Measurements from ENCODE around the gene CREB3L2. TPM values are rescaled to one million over a fixed set of nuclear protein-coding genes. Genes with fewer than 3 reads are reported as not detected.

CREB3L2 gene
- polyA plus RNA-seq, 3 donors, result 6.9 to 12.9 (median 11.9) TPM

GRCh38 chr7:137954614-137955013 lies 47.3 kb downstream of the CREB3L2 start:
- H3K4me1 Mint-ChIP-seq, result peaks cover 29% of the 10 kb centered on the region
- H3K9me3 Mint-ChIP-seq, result no peaks in the 10 kb centered on the region
- H3K27ac ChIP-seq (ENCODE audit: low read depth in 1 of 2, low read length in 2 of 2), result no peak overlapping the region
- 33% methylated on average over 1 of the region's 2 CpGs for WGBS (ENCODE audit: insufficient coverage)
- H3K27me3 ChIP-seq (ENCODE audit: control insufficient read depth in 2 of 2, insufficient read depth in 2 of 2, low read length in 2 of 2), result no peaks in the 10 kb centered on the region
- H4K20me1 ChIP-seq (ENCODE audit: insufficient read depth, low read length), result peaks cover 5% of the 10 kb centered on the region
- H3K4me1 ChIP-seq (ENCODE audit: control insufficient read depth in 1 of 2, insufficient read depth in 2 of 2, low read length in 2 of 2), result peaks cover 15% of the 10 kb centered on the region in 2 donors
- H3K4me3 ChIP-seq (replicated peaks in 1 of 3; ENCODE audit: low read depth in 2 of 3, low read length in 3 of 3), result no peak overlapping the region
- no peaks in the 10 kb centered on the region for H3K9me3 ChIP-seq (replicated peaks in 1 of 2; ENCODE audit: control insufficient read depth in 1 of 2, insufficient read depth in 1 of 2, low read length in 2 of 2)
- no peak for TF ChIP-seq CTCF (IDR thresholded peaks at IDR 0.05)
- H3K36me3 Mint-ChIP-seq, result peaks cover 11 to 30% of the 10 kb centered on the region in 2 donors
- no peak overlapping the region for H3K9ac ChIP-seq (ENCODE audit: insufficient read depth, low read length, poor library complexity, severe bottlenecking)
- no peak for DNase-seq
- H3K4me2 ChIP-seq (replicated peaks; ENCODE audit: extremely low read depth, low read length, poor library complexity, severe bottlenecking), result no peak overlapping the region
- peaks cover 52% of the 10 kb centered on the region for H3K79me2 ChIP-seq (ENCODE audit: insufficient read depth, low read length)
- H3K27me3 Mint-ChIP-seq (ENCODE audit: low read depth in 3 of 3), result no peaks in the 10 kb centered on the region
- peaks cover 0 to 5% of the 10 kb centered on the region in 2 donors for H3K36me3 ChIP-seq (replicated peaks in 1 of 2; ENCODE audit: control insufficient read depth in 1 of 2, insufficient read depth in 2 of 2, low read length in 2 of 2)
- H3K4me3 Mint-ChIP-seq, result no peak overlapping the region
- intact Hi-C loops (cut with micrococcal nuclease), result no loop called here
- H2AFZ ChIP-seq (ENCODE audit: insufficient read depth, low read depth, low read length, poor library complexity, severe bottlenecking), result no peak overlapping the region
- H3K27ac Mint-ChIP-seq, result peak overlapping the region in 1 of 7 donors; percentile 20

GRCh38 chr7:137953665-137954470 lies 48.0 kb downstream of the CREB3L2 start:
- H3K4me1 Mint-ChIP-seq, result peaks cover 23% of the 10 kb centered on the region
- no peak for TF ChIP-seq CTCF (IDR thresholded peaks at IDR 0.05)
- WGBS (ENCODE audit: insufficient coverage), result 94% methylated on average over 2 of the region's 6 CpGs
- Histone ChIP-seq H3K4me2 (replicated peaks; ENCODE audit: extremely low read depth, low read length, poor library complexity, severe bottlenecking) (no peak overlapping the region), H3K9ac (ENCODE audit: insufficient read depth, low read length, poor library complexity, severe bottlenecking) (no peak overlapping the region), H3K36me3 (replicated peaks in 1 of 2; ENCODE audit: control insufficient read depth in 1 of 2, insufficient read depth in 2 of 2, low read length in 2 of 2) (peaks cover 0 to 5% of the 10 kb centered on the region in 2 donors), H3K4me3 (replicated peaks in 1 of 3; ENCODE audit: low read depth in 2 of 3, low read length in 3 of 3) (no peak overlapping the region), H2AFZ (ENCODE audit: insufficient read depth, low read depth, low read length, poor library complexity, severe bottlenecking) (no peak overlapping the region), H3K79me2 (ENCODE audit: insufficient read depth, low read length) (peaks cover 52% of the 10 kb centered on the region), H3K27me3 (ENCODE audit: control insufficient read depth in 2 of 2, insufficient read depth in 2 of 2, low read length in 2 of 2) (no peaks in the 10 kb centered on the region), H4K20me1 (ENCODE audit: insufficient read depth, low read length) (peaks cover 5% of the 10 kb centered on the region), H3K27ac (ENCODE audit: low read depth in 1 of 2, low read length in 2 of 2) (no peak overlapping the region), H3K9me3 (replicated peaks in 1 of 2; ENCODE audit: control insufficient read depth in 1 of 2, insufficient read depth in 1 of 2, low read length in 2 of 2) (no peaks in the 10 kb centered on the region), H3K4me1 (ENCODE audit: control insufficient read depth in 1 of 2, insufficient read depth in 2 of 2, low read length in 2 of 2) (peaks cover 7 to 8% of the 10 kb centered on the region in 2 donors)
- intact Hi-C loops (cut with micrococcal nuclease), result no loop called here
- H3K9me3 Mint-ChIP-seq, result no peaks in the 10 kb centered on the region
- DNase-seq, result no peak
- peak overlapping the region in 1 of 7 donors; percentile 11 for H3K27ac Mint-ChIP-seq
- H3K27me3 Mint-ChIP-seq (ENCODE audit: low read depth in 3 of 3), result no peaks in the 10 kb centered on the region
- peaks cover 11 to 30% of the 10 kb centered on the region in 2 donors for H3K36me3 Mint-ChIP-seq
- H3K4me3 Mint-ChIP-seq, result no peak overlapping the region

Measured in CD14-positive monocyte (primary cell).